ENCODE results near the gene GTF3C5.

DNA sequence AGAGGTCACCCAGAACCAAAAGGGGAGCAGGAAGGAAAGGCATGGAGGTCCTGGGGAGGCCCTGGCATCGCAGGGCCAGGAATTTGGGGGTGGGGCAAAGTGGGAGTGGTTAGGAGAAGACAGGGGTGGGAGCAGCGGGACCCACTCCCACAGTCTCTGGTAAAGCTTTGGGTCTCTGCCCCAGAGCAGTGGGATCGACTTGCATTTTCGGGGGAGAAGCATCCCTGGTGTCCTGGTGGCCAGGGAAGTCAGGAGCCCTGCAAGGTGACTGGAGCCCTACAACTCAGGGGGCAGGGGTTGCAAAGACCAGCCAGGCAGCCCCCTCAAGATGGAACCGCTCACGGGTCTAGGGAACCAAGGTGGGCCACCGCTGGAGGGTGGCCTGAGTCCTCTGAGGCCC lies 22.4 kb upstream of the GTF3C5 start:
- TF ChIP-seq, protein P1, sequence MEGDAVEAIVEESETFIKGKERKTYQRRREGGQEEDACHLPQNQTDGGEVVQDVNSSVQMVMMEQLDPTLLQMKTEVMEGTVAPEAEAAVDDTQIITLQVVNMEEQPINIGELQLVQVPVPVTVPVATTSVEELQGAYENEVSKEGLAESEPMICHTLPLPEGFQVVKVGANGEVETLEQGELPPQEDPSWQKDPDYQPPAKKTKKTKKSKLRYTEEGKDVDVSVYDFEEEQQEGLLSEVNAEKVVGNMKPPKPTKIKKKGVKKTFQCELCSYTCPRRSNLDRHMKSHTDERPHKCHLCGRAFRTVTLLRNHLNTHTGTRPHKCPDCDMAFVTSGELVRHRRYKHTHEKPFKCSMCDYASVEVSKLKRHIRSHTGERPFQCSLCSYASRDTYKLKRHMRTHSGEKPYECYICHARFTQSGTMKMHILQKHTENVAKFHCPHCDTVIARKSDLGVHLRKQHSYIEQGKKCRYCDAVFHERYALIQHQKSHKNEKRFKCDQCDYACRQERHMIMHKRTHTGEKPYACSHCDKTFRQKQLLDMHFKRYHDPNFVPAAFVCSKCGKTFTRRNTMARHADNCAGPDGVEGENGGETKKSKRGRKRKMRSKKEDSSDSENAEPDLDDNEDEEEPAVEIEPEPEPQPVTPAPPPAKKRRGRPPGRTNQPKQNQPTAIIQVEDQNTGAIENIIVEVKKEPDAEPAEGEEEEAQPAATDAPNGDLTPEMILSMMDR (IDR thresholded peaks at IDR 0.05), result no peak
- TF ChIP-seq POLR2A (IDR thresholded peaks at IDR 0.05), result no peak

Data from right lobe of liver (tissue), 4 donors.